Heart left ventricle (tissue), 13 donors: ENCODE data around the gene CFTR.

Experiments used
- POLR2A ChIP-seq, 2 donors: fragments of 450-650 bp; IDR thresholded peaks; one replicate each; pipeline ENCODE4 v1.6.1; 2017; ENCODE audit warnings: antibody characterized with exemption in 2 of 2, mild to moderate bottlenecking in 2 of 2, moderate library complexity in 2 of 2
- TF ChIP-seq, protein P1 (sequence below), 12 donors: fragments of 200-600 bp; sonication (generic) in 4 of 12; IDR thresholded peaks; one replicate each; pipeline versions ENCODE4 v1.5.0 to v1.8.0; 2018 to 2022; ENCODE audit warnings: antibody characterized with exemption in 12 of 12, mild to moderate bottlenecking in 5 of 12
- donor health status: ischemic (EF 13 %, LVEDD 7.1; RV severe dilation, severe dysfunction).
- donor health status: DM: no; HTN: yes; CAD: no.
- donor health status: DM: no; HTN: no; CAD: no.
- donor health status: ischemic (EF 25% LVEDD 6.9; RV normal size, moderate dysfunction).
- donor health status: ischemic (EF 25% LVEDD 5.7; RV mildly dilated, moderate dysfunction).
- donor health status: ischemic (EF 35%, LVEDD 5.7; RV mildly dilated, moderate dysfunction).
- donor health status: nonischemic (EF 11% LVEDD 7.7; RV severe dilation, severe dysfunction).
- donor health status: DM: yes; HTN: yes; CAD: no.
- donor health status: PGD.
- donor health status: ischemic (EF 29% LVEDD 5.4; RV normal size, mild dysfunction).
- donor health status: nonischemic (EF 23%, LVEDD 6.1; RV moderate dilation, normal function).

DNA sequence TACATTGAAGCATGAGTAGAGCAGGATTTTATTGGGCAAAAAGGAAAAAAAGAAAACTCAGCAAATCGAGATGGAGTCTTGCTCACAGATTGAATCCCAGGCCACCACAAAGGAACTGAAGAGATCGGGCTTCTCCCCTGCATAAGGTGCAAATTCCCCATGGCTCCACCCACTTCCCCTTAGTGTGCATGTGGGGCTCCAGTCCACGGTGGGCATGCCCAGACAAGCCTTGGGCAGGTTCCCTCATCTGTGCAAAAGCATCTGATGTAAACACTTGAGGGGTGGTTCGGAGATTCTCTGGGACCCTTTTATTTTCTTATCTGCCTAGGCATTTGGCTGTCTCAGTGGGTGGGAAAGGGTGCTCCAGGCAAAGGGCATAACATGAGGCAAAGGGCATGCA, 150.7 kb downstream of the CFTR start:
- TF ChIP-seq, protein P1, sequence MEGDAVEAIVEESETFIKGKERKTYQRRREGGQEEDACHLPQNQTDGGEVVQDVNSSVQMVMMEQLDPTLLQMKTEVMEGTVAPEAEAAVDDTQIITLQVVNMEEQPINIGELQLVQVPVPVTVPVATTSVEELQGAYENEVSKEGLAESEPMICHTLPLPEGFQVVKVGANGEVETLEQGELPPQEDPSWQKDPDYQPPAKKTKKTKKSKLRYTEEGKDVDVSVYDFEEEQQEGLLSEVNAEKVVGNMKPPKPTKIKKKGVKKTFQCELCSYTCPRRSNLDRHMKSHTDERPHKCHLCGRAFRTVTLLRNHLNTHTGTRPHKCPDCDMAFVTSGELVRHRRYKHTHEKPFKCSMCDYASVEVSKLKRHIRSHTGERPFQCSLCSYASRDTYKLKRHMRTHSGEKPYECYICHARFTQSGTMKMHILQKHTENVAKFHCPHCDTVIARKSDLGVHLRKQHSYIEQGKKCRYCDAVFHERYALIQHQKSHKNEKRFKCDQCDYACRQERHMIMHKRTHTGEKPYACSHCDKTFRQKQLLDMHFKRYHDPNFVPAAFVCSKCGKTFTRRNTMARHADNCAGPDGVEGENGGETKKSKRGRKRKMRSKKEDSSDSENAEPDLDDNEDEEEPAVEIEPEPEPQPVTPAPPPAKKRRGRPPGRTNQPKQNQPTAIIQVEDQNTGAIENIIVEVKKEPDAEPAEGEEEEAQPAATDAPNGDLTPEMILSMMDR (IDR thresholded peaks at IDR 0.05): no peak
- no peak for TF ChIP-seq POLR2A (IDR thresholded peaks at IDR 0.05)
